ENCODE results near the gene ALPK3.

DNA sequence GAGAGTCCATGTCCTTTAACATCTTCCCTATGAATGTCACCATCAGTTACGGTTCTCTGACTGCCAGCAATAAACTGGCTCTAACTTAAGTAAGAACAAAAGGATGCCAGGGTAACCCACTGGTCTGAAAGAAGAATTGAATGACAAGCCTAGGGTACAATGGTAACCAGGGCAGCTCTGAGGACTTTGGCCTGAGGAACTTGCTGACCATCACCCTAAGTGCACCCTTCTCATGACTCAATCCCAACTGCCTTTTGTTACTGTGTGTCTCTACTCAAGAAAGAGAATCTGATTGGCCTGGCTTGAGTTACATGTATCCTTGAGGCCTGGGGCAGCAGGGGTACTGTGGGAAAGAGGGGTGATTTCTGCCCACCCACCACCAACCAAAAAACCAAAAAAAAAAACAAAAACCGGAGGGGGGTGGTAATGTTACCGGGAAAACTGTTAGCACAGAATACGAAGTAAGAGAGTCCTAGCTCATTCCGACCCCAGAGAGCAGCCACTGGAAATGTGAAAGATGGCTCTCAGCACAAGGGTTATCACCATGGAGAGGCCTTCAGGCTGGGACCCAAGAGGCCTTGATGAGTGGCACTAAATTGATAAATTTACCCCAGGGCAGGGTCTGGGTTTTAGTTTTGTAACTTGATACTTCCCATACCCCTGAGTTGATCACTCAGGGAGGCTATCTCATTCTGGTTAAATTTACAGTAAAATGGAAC lies 58.0 kb downstream of the ALPK3 start:
- TF ChIP-seq, protein P1, sequence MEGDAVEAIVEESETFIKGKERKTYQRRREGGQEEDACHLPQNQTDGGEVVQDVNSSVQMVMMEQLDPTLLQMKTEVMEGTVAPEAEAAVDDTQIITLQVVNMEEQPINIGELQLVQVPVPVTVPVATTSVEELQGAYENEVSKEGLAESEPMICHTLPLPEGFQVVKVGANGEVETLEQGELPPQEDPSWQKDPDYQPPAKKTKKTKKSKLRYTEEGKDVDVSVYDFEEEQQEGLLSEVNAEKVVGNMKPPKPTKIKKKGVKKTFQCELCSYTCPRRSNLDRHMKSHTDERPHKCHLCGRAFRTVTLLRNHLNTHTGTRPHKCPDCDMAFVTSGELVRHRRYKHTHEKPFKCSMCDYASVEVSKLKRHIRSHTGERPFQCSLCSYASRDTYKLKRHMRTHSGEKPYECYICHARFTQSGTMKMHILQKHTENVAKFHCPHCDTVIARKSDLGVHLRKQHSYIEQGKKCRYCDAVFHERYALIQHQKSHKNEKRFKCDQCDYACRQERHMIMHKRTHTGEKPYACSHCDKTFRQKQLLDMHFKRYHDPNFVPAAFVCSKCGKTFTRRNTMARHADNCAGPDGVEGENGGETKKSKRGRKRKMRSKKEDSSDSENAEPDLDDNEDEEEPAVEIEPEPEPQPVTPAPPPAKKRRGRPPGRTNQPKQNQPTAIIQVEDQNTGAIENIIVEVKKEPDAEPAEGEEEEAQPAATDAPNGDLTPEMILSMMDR (IDR thresholded peaks at IDR 0.05; ENCODE audit: low read depth, low read length): no peak
- no peak for TF ChIP-seq EZH2phosphoT487 (IDR thresholded peaks at IDR 0.05; ENCODE audit: low read depth)
